GM21529 (cell line): Measurements from ENCODE around the gene GRAMD4.
A peak's percentile ranks its signal among the peaks of the same experiment; 100 is the strongest.

ENCODE experiments used
- ATAC-seq: cut with Tn5 transposase; IDR thresholded peaks from one replicate; pipeline ENCODE4 v1.9.1; 2021; ENCODE audit not compliant: unreplicated experiment

The GRAMD4 gene

DNA sequence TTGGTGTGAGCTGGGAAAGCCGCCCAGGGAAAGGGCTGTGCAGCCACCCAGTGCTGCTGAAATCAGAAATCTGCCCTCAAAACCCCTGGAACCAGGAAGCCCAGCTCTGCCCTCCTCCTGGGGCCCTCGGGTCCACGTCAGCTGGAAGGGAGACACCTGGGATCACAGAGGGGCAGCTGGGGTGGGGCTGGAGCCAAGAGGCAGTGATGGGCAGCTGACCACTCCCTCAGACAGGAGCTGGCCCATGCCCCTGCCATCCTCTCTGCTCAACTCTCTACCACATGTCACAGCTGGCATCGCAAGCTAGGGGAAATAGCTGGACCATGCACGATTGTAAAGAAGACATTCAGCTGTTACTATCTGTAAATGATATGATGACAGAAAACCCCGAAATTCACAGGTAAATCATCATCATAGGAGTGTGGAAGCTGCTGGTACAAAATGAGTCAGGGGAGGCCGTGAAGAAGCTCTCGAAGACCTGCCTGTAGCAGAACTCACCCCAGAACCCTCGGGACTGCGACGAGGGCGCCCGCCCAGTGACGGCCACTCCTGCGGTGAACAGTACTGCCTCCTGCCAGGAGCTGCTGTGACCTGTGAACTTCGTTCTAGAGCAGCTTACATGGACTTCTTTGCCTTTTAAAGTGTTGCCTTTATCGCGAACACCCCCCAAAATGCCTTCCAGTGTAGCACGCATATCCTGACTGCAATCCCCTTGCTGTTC, 62.0 kb downstream of the GRAMD4 start:
- no peak for ATAC-seq

DNA sequence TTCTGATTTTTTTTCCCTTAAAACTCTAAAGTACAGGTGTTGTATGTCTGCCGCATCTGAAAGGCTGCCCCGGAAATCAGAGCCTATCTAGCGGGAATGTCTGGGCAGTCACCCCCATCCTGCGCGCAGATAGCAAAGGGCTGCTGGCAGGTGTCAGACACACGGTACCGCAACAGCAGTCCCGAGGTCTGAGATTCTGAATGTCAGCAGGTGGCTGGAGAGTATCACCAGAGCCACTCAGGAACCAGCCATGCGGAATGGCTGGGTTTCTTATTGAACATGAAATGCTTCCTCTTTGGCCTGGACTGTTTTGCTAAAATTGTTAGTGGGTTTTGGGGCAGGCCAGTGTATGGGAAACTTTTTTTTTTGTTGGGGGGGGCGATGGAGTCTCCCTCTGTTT, 64.5 kb downstream of the GRAMD4 start:
- peak; percentile 81 for ATAC-seq

DNA sequence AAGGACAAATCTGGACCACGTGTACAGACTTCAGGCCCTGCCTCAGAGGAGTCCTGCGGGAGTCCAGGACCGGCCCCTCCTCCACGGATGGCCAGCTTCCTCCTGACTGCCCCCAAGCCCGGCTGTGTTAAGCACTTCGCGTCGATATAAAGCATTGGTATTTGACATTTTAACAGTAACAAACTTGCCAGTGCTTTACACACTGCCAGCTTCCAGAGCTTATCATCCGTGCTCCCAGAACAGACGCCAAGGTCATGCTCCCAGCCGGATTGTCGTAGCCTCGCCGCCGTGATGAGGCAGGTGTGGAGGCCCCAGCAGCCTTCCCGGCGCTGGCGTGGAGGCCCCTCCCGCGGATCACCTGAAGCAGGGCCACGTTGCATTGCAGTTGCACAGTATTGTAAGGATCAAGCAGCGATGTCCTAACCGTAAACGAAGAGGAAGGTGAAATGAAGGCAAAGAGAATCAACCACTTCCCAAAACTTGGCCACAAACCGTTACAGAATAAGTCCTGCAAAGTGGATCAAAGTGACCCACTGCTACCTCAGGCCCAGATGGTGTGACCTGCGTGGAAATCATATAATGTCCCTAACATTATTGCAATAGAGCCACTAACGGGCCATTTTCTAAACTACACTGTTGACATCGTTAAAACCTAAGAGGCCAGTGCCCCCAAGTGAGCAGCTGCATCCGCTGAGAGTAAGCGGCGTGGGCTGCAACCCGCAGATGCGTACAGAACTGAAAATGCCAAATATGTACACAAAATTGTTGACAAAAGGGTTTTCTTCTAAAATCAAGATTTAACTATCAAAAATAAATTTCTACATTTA, 66.2 kb downstream of the GRAMD4 start:
- no peak for ATAC-seq

DNA sequence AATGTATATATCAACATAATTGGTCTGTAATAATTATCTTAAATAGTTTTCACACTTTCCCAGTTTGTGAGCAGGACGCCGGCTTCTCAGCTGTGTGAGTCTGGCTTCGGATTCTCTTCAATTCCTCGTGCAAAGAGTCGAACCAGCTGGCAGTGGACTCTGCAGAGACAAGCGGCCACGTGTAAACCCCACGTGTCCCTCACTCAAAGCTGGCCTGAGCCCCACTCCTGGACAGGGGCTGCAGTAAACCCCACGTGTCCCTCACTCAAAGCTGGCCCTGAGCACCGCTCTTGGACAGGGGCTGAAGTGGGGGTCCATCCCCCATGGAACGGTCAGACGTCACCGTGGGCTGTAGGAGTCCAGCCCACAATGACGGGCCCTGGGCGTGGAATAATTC, 66.9 kb downstream of the GRAMD4 start:
- no peak for ATAC-seq

DNA sequence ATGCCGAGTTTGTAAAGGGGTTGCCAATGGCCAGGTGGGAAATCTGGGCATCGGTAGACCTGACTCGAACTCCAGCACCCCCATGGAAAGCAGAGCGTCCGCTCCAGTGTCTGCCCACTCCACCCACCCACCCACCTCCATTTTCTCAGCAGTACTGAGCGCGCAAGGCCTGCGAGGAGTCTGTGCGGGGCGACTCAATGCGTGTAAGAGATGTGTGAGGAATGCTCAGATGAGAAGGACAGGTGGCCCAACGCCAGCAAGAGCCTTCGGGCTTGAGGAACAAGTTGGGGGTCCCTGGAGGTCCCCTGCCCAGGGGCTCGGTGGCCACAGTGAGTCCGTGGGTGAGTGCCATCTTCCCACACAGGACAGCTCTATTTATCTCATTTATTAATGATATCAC, 67.3 kb downstream of the GRAMD4 start:
- ATAC-seq = no peak

DNA sequence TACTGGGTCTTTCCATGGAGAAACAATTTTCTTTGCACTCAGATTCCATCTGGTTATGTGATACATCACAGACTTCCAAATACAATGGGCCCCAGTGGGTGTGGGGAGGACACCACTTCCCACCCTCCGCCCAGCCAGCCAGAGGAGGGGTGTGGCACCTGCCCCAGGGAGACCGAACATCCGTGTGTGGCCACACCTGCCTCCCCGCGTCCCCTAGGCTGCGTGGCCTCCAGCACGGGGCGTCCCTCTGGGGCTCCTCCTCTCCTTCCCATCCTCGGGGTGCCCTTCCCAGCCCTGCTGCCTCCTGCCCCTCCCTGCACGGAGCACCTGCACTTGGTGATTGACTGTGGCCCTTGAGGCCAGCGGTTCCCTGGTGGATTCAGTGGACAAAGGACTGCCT, 68.8 kb downstream of the GRAMD4 start:
- ATAC-seq = no peak

DNA sequence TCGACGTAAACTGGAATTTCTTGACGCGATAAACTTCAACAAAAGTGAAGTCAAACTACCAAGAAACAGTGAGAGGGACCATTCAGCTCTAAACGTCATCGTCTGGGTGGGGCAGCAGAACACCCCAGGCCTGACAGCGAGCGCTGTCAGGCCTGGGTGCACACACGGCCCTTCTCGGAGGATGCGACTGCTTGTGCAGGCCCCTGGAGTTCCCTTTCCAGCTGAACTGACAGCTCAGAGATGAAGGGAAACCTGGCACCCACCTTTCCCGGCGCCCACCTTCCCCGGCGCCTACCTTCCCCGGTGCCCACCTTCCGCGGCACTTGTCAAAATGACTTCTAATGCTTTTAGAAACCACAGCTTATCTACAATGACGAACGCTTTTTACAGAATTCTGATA, 70.0 kb downstream of the GRAMD4 start:
- ATAC-seq = no peak

DNA sequence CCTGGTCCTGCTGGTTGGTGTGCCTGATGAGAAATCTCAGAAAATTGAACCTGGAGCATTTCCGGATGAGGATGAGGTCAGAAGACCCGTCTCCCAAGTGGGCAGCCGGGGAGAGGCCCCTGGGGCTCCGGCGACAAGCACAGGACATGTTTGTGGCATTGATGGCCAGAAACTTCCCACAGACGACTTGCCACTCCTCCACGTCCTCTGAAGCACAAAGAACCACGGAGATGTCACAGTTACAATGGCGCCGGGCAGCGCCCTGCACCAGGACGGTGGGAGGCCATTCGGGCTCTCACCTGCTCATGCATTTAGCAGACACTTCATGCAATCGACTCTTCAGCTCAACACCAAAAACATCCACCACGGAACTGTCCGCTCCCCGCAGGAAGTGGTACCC, 71.4 kb downstream of the GRAMD4 start:
- ATAC-seq = no peak

DNA sequence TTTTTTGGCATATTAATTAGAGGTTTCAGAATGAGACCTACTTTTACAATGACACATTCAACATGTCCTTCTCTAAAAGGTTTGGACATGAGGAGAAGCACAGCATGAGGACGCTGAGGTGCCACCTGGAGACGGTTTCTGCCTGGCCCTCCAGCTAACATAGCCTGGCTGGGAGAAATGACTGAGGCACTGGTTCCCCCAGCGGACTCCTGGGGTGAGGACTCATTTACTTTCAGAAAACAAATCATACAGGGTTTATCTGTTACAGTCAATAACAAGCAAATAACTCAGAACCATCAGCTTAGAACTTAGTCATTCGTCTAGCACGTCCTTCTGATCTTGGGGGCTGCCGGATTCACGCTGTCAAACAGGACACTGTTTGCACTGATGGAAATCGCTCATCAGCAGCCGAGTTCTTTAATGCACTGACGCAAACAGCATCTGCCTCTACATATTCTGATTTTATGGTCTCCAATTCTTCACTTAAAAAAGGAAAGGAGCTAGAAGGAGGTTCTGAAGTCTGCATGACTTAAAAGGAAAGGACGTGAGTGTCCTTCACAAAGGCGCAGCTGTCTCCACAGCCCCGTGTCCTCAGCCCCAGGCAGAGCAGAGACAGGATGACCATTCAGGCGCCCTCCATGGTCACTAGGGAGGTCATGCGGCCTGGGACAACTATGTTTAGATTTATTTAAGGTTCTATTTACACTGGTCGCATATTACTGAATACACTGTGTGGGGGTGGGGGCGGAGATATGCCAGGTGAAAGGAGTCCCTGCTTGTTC, 73.6 kb downstream of the GRAMD4 start:
- ATAC-seq = no peak

DNA sequence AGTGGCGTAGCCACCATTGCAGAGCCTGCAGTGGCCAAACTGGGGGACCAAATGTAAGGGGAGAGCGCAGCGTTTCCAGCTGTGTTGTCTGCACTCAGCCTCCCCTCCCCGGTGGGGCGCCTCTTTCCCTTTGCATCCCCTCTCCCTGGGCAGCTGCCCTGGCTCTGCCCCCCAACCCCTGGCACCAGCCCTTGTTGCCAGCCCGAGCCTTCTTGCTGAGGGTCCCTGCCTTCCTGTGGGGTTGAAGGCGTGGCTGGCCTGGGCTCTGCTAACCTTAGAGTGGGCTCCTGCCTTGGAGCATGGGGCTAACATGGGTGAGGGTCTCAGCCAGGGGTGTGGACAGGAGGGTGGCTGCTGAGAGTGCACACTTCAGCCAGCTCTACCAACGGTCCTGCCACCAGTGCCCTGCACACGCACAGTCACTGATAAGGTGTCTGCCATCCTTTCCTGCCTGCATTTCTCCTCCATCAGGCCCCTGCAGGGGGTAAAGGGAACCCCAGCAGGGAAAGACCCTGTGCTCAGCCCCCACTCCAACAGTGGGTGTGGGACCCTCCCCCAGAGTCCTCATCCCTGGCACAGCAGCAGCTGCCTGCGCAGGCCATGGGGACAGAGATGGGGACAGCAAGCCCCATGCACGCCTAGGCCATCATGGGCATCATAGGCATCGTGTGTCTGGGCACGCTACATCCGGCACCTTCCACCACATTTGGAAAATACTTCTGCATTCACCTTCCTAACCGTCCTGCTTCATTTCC, 74.4 kb downstream of the GRAMD4 start:
- ATAC-seq = no peak

DNA sequence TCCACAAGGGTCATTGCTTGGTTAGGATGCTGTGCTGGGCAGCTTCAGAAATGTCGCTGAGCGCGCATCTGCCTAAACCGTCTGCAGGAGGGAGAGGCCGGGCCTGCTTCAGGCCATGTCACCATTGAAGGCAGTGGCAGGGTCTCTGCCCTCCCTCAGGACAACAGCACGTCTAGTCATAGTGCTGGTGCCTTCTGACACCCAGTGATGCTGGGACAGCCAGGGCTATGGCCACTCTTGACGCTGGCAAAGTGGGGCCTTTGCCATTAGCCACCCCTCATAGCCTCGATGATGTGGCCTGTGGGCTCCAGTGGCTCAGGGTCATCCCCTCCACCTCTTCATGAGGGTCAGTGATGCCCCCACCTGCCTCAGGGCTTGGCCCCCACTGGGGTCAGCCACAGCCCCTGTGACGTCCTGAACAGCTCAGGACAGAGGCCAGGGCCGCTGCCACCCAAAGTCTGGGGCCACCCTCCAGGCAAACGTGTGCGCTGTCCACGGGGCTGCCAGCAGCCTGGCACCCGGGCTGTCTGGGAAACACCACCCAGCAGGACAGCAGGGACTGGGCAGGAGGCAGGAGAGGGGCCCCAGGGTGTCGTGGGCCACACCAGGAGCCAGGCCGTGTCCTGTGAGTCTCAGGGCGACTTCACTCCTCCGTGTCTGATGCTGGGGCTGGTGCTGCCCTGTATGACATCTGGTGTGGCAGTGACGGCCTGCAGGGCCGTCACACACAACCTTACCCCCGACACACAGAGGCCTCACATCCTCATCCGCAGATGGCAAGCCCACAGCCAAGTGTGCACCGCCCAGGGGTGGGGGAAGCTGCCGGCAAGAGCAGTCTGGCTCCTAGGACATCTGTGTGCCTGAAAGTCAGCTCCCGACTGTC, 75.4 kb downstream of the GRAMD4 start:
- no peak for ATAC-seq

DNA sequence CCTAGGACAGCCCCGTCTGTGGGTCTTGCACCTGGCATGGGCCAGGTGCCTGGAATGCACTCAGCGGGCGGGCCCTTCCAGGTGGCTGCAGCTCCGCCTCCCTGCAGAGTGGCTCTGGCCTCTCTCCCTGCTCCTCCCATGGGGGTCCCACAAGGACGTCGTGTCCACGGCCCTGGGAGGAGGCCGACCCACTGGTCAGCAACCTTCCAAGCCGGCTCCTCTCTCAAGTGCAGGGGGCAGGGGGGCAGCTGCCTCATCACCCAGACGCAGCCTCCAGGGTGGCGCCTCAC, 76.0 kb downstream of the GRAMD4 start:
- ATAC-seq = no peak

DNA sequence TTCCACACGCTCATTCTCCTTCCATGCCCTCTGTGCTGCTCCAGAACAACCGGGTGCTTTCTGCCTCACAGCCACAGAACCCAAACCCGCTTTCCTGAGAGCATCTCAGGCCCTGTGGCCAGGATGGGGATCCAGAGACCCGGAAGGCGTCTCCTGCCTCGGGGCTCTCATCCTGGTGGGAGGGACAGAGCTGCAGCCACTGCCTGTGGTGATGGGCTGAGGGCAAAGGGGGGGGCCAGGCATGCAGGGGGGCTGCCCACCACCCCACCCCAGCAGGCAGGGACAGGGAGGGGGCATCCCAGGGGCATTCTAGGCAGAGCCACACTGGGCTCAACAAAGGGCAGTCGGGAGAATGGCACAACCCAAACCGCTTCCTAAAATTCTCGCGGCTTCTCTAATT, 76.4 kb downstream of the GRAMD4 start:
- no peak for ATAC-seq

DNA sequence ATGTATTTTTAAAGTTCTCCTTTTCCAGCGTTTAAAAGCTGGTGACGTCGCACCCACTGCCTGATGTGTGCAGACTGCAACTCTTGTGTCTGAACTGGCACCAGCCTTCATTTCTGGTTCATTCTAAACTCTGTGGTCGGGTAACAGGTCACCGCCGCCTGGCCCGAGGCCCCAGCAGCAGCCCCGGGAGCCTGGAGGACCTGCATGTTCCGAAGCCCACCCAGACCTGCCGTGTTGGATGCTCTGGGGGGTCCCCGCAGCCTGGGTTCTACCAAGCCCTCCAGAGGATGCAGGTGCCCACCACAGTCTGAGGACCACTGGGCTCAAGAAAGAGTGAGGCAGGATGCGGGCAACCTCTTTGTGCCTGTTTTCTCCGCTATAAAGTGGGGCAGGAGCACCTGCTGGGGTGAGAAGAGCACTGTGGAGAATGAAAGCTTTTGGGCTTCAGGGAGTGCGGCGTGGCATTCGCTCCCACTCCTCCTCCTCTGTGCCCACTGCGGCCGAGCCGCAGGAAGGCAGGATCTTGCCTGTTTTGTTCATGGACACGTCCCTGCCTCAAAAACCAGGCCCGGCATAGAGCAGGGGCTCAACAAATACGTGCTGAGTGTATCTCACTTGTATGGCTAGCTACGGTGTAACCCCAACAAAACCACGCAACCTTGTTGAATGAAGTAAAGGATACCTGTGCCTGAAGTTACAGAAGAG, 77.8 kb downstream of the GRAMD4 start:
- no peak for ATAC-seq

DNA sequence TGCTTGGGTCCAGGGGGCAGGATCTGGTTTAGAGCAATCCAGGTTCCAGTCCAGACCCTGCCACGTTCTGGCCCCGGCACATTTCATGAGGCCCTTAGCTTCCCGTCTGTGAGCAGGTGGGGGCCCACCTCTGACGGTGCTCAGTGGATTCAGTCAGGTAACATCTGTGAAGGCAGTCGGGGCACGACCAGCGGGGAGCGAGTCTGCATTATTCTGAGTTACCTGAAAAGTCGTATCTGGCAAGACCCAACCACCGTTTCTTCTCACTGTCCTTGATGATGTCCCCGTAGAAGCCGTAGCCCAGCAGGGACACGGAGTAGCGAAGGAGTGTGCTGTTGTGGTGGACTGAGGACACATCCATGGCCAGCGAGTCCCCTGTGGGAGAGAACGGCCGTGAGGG, 78.9 kb downstream of the GRAMD4 start:
- no peak for ATAC-seq

DNA sequence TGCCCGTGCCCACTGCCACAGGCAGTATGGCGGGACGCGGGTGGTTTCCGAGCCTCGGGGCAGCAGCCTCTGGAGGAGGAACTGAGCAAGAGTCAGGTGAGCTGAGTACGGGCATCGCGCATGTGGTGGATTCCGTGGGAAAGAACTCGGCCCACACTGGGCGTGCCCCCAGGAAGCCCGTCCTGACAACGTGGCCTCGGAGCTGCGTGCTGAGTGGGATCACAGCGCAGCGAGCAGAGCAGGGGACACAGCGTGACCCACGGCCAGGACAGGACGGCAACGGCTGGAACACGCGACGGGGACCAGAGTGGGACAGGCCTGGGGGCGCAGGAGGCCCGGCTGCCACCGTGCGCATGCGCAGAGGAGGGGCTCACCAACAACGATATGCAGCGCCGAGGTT, 81.1 kb downstream of the GRAMD4 start:
- ATAC-seq = no peak

DNA sequence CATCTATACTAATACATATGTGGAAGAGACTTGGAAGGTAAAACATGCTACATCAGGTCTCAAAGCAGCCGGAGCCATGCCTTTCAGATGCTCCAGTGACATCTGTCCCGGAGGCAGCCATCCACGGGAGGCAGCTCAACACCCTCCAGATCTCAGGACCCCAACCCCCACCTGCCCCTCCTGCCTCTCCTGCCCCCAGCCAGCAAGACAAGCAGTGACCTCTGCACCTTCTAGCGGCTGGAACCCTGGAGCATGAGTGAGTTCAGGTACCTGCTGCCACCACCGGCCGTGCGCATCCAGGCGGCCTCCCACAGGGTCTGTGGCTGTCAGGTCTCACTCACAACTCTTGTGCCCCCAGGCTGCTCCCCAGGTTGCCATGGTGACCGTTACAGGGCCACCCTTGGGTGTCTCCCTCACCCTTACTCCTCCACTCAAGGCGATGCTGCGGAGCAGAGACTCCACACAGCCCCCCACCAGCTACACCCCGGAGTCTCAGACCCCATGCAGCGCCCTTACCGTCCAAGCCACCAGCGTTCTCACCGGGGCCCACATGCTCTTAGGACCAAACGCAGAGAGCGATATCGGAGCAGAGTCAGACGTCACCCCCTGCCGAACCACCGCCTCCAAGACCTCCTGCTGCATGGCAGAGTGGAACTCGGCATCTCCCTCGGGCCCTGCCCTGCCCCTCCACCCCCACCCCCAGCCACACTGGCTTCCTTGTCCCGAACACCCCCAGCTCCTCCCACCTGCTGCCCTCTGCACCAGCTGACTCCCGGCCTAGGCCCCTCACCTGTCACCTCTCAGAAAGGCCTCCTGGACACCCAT, 83.2 kb downstream of the GRAMD4 start:
- ATAC-seq = no peak

DNA sequence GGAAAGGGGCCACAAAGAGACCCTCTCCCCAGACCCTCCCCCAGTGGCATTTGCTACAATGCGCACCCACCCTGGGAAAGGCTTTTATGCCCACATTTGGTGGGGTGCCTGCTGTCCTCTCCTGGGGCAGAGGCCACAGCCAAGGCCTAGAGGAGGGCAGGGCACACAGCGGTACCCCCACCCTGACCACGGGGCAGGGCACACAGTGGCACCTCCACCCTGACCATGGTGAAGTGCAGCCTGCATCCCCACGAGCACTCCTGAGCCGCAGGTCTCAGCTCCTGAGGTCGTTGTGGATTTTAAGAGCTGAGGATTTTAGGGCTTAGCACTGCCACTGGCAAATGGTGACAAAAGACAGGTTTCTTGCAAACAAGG, 83.8 kb downstream of the GRAMD4 start:
- ATAC-seq = no peak

DNA sequence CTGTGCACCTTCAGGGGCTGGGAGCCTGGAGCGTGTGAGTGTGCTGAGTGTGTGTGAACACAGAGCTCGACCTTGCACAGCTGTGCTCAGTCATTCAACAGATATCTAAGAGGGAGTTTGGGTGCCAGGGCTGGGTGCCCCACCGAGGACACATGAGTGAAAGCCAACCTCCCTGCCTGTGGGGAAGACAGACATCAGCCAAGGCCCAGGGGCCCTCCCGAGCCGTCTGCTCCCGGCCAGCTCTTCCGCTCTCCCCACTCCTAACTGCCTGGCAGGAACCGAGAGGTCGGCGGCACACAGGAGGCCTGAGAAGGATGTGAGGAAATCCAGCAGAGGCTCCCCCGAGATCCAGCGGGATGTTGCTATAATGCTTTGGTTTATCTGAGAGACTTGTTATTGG, 85.9 kb downstream of the GRAMD4 start:
- no peak for ATAC-seq
